IPS DF 4.7 (cell line): ENCODE measurements around the gene BFSP1.

Source experiments
- DNase-seq: peaks from one replicate; pipeline ENCODE4 v3.0.0-alpha.2; 2013; ENCODE audit warnings: low spot score; ENCODE audit errors: extremely low read depth

The BFSP1 gene

GRCh38 chr20:17467120-17467655 lies 64.0 kb downstream of the BFSP1 start:
- no peak for DNase-seq

- DNase-seq, result no peak
These were observed 64.5 kb downstream of the BFSP1 start for GRCh38 chr20:17466641-17467040.

GRCh38 chr20:17465236-17465635 lies 65.9 kb downstream of the BFSP1 start:
- no peak for DNase-seq

- DNase-seq, result no peak
These were observed 67.5 kb downstream of the BFSP1 start for GRCh38 chr20:17463711-17464110.

- DNase-seq, result no peak
These were observed 69.2 kb downstream of the BFSP1 start for GRCh38 chr20:17461941-17462340.

GRCh38 chr20:17460119-17460518 lies 71.1 kb downstream of the BFSP1 start:
- no peak for DNase-seq

GRCh38 chr20:17457588-17458190 lies 73.5 kb downstream of the BFSP1 start:
- no peak for DNase-seq

GRCh38 chr20:17457079-17457478 lies 74.1 kb downstream of the BFSP1 start:
- no peak for DNase-seq

GRCh38 chr20:17456279-17456678 lies 74.9 kb downstream of the BFSP1 start:
- DNase-seq, result no peak

GRCh38 chr20:17453592-17453991 lies 77.6 kb downstream of the BFSP1 start:
- DNase-seq, result no peak

GRCh38 chr20:17452441-17452840 lies 78.7 kb downstream of the BFSP1 start:
- no peak for DNase-seq

- DNase-seq, result no peak
These were observed 82.1 kb downstream of the BFSP1 start for GRCh38 chr20:17449031-17449430.

GRCh38 chr20:17448071-17448470 lies 83.1 kb downstream of the BFSP1 start:
- no peak for DNase-seq

GRCh38 chr20:17446171-17446570 lies 85.0 kb downstream of the BFSP1 start:
- no peak for DNase-seq

- no peak for DNase-seq
These were observed 85.6 kb downstream of the BFSP1 start for GRCh38 chr20:17445543-17445942.

- no peak for DNase-seq
These were observed 87.1 kb downstream of the BFSP1 start for GRCh38 chr20:17444091-17444490.
